MM.1S (cell line): Measurements from ENCODE around the gene DBNL.

Source experiments
- DNase-seq: peaks from one replicate; pipeline ENCODE4 v3.0.0-alpha.2; 2015
- H2AFZ ChIP-seq: fragments of 300-600 bp; sonication (generic); 2 replicates; pipeline ENCODE4 v1.6.0; 2016; ENCODE audit warnings: antibody characterized with exemption, low read length
- H3F3A ChIP-seq: fragments of 300-600 bp; sonication (generic); 2 replicates; pipeline ENCODE4 v1.6.1; 2016; ENCODE audit warnings: mild to moderate bottlenecking, antibody characterized with exemption, low read length, moderate library complexity, mixed read lengths; ENCODE audit not compliant: insufficient read depth
- H3K27ac ChIP-seq: fragments of 300-600 bp; sonication (generic); 2 replicates; pipeline ENCODE4 v1.5.1; 2016; ENCODE audit warnings: mild to moderate bottlenecking, low read length
- H3K27me3 ChIP-seq: fragments of 300-600 bp; sonication (generic); replicated peaks from 2 replicates; pipeline ENCODE4 v1.6.0; 2016; ENCODE audit warnings: low read length; ENCODE audit not compliant: insufficient read depth
- H3K36me3 ChIP-seq: fragments of 300-600 bp; sonication (generic); replicated peaks from 2 replicates; pipeline ENCODE4 v1.6.1; 2016; ENCODE audit warnings: mild to moderate bottlenecking, low read length, mixed read lengths; ENCODE audit not compliant: insufficient read depth
- H3K4me1 ChIP-seq: fragments of 300-600 bp; sonication (generic); 2 replicates; pipeline ENCODE4 v1.6.1; 2016; ENCODE audit warnings: low read length, mixed read lengths
- H3K4me2 ChIP-seq: fragments of 300-600 bp; sonication (generic); 2 replicates; pipeline ENCODE4 v1.6.0; 2016; ENCODE audit warnings: low read depth, low read length
- H3K4me3 ChIP-seq: fragments of 300-600 bp; sonication (generic); 2 replicates; pipeline ENCODE4 v1.5.1; 2016; ENCODE audit warnings: low read length, mixed read lengths
- H3K79me2 ChIP-seq: fragments of 300-600 bp; sonication (generic); 2 replicates; pipeline ENCODE4 v1.6.1; 2016; ENCODE audit warnings: mixed run types, low read length, mixed read lengths
- H3K9ac ChIP-seq: fragments of 300-600 bp; sonication (generic); 2 replicates; pipeline ENCODE4 v1.6.1; 2016; ENCODE audit warnings: low read length, mixed read lengths
- H3K9me2 ChIP-seq: fragments of 300-600 bp; sonication (generic); replicated peaks from 2 replicates; pipeline ENCODE4 v1.6.1; 2016; ENCODE audit warnings: mild to moderate bottlenecking, low read length, mixed read lengths; ENCODE audit not compliant: insufficient read depth
- H3K9me3 ChIP-seq: fragments of 300-600 bp; sonication (generic); replicated peaks from 2 replicates; pipeline ENCODE4 v1.6.1; 2016; ENCODE audit warnings: mild to moderate bottlenecking, low read length, mixed read lengths; ENCODE audit not compliant: insufficient read depth
- H4K20me1 ChIP-seq: fragments of 300-600 bp; sonication (generic); 2 replicates; pipeline ENCODE4 v1.6.1; 2016; ENCODE audit warnings: mild to moderate bottlenecking, low read length, moderate library complexity, mixed read lengths; ENCODE audit not compliant: insufficient read depth
- CTCF ChIP-seq: fragments of 300-600 bp; sonication (generic); IDR thresholded peaks from 2 replicates; pipeline ENCODE4 v1.5.1; 2016; ENCODE audit warnings: antibody characterized with exemption, low read length, mixed read lengths
- EZH2 ChIP-seq: fragments of 300-600 bp; sonication (generic); optimal IDR thresholded peaks from 2 replicates; pipeline ENCODE3; 2017; ENCODE audit warnings: low read depth, mild to moderate bottlenecking, antibody characterized with exemption, low read length, mixed read lengths
- EZH2phosphoT487 ChIP-seq: fragments of 300-600 bp; sonication (generic); IDR thresholded peaks from 2 replicates; pipeline ENCODE4 v1.6.1; 2018; ENCODE audit warnings: antibody characterized with exemption, low read length

DBNL gene

DNA sequence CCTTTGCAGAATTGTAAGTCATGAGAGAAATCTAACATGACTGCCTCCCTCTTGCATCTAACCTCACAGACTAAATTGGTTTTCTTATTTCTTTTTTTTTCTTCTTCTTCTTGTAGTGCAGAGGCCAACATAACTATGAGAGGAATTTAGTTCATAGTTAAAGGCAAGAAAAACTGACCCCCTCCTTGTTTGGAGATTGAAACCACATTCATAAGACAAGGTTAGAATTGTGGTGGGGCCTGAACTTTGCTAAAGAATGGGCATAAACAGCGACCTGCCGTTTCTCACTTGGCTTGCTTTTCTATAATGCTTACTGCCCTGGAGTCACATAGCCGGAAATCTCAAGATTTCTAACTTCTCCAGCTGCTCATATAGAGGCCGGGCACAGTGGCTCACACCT is 40.2 kb downstream of the DBNL start:
- H4K20me1 ChIP-seq: no peaks in the 10 kb centered on the region
- no peak for DNase-seq
- no peak overlapping the region for H3K4me3 ChIP-seq
- no peak overlapping the region for H3K9ac ChIP-seq
- H3K27me3 ChIP-seq: 0 out of 2 replicates have a peak, but pooled peaks cover 4% of the 10 kb centered on the region
- no peaks in the 10 kb centered on the region for H3K9me2 ChIP-seq
- peaks cover 9% of the 10 kb centered on the region; the same call in 1 of the 2 replicates for H3K79me2 ChIP-seq
- peaks cover 9% of the 10 kb centered on the region for H3F3A ChIP-seq
- no peaks in the 10 kb centered on the region for H3K4me1 ChIP-seq
- no peak overlapping the region for H3K4me2 ChIP-seq
- no peak overlapping the region for H2AFZ ChIP-seq
- no peaks in the 10 kb centered on the region for H3K36me3 ChIP-seq
- no peak overlapping the region for H3K27ac ChIP-seq
- no peaks in the 10 kb centered on the region for H3K9me3 ChIP-seq
- TF ChIP-seq CTCF: no peak

DNA sequence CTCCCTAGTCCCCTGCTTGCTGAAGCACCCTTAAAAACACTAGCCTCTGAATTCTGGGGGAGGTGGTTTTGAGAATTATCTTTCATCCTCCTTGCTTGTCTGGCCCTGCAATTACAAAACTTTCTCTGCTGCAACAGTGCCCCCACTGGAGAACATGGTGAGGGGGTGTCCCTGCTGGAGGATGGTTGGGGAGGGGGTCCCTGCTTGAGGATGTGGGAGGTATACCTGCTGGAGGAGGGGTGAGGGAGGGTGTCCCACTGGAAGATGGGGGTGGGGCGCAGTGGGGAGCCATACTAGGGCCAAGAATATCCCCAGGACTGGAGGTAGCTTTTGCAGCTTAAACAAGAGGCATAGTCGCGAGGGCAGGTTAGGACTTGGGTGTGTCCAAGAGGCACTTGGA is 41.0 kb downstream of the DBNL start:
- Histone ChIP-seq H3K79me2 (peaks cover 9% of the 10 kb centered on the region; the same call in 1 of the 2 replicates), H3K4me1 (no peaks in the 10 kb centered on the region), H4K20me1 (no peaks in the 10 kb centered on the region), H3K36me3 (no peaks in the 10 kb centered on the region), H3K9ac (no peak overlapping the region), H3K27ac (no peak overlapping the region), H3K9me3 (no peaks in the 10 kb centered on the region), H3K27me3 (0 out of 2 replicates have a peak, but pooled peaks cover 4% of the 10 kb centered on the region), H3K9me2 (no peaks in the 10 kb centered on the region), H2AFZ (no peak overlapping the region), H3K4me2 (no peak overlapping the region), H3K4me3 (no peak overlapping the region), H3F3A (peaks cover 9% of the 10 kb centered on the region)
- TF ChIP-seq CTCF: peak; percentile 28; the same call in 1 of the 2 replicates
- no peak for TF ChIP-seq EZH2phosphoT487
- no peak for DNase-seq

DNA sequence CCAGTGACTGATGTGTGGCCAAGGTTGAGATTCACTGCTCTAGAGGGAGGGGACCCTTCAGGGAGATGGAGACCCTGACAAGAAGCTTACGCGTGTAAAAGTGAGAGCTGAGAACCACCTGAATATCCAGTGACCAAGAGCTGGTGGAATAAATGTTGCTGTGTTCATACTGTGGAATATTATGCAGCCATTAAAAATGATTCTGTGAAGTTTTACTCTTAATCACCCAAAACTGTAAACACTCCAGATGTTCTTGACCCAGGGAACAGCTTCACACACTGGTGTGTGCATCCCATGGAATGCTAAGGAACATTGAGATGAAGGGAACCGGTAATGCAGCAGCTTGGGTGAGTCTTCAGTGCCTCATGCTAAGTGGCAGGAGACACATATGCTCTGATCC is 42.1 kb downstream of the DBNL start:
- Histone ChIP-seq H3K36me3 (no peaks in the 10 kb centered on the region), H3K27me3 (0 out of 2 replicates have a peak, but pooled peaks cover 4% of the 10 kb centered on the region), H2AFZ (no peak overlapping the region), H3K4me3 (no peak overlapping the region), H3F3A (peaks cover 5% of the 10 kb centered on the region), H3K9me2 (no peaks in the 10 kb centered on the region), H3K4me2 (no peak overlapping the region), H3K79me2 (no peaks in the 10 kb centered on the region), H3K9ac (no peak overlapping the region), H3K9me3 (no peaks in the 10 kb centered on the region), H4K20me1 (no peaks in the 10 kb centered on the region), H3K4me1 (no peaks in the 10 kb centered on the region), H3K27ac (no peak overlapping the region)
- DNase-seq: no peak
- TF ChIP-seq EZH2 (no peak), CTCF (no peak), EZH2phosphoT487 (no peak)
